ENCODE measurements around the gene ADORA1.

The ADORA1 gene

GRCh38 chr1:203086992-203087763 is 40.3 kb upstream of the ADORA1 start:
- Histone ChIP-seq H3K4me2 (ENCODE audit: low read depth, low read length, poor library complexity, severe bottlenecking) (no peak overlapping the region), H3K9me3 (ENCODE audit: insufficient read depth, low read length) (no peaks in the 10 kb centered on the region), H3K9me2 (replicated peaks; ENCODE audit: insufficient read depth, low read length) (no peaks in the 10 kb centered on the region), H3K36me3 (ENCODE audit: low read length) (no peaks in the 10 kb centered on the region), H2AFZ (ENCODE audit: low read depth, low read length, severe bottlenecking) (no peak overlapping the region), H3K79me2 (ENCODE audit: insufficient read depth, low read length) (no peaks in the 10 kb centered on the region), H3F3A (ENCODE audit: insufficient read depth) (no peaks in the 10 kb centered on the region), H3K4me3 (ENCODE audit: insufficient read depth, low read length, poor library complexity, severe bottlenecking) (no peak overlapping the region), H3K9ac (ENCODE audit: low read length) (no peak overlapping the region), H3K27ac (ENCODE audit: low read depth, low read length) (no peak overlapping the region), H3K27me3 (ENCODE audit: low read length) (no peaks in the 10 kb centered on the region), H4K20me1 (ENCODE audit: low read depth, low read length) (no peaks in the 10 kb centered on the region)
- TF ChIP-seq CTCF (IDR thresholded peaks at IDR 0.05; ENCODE audit: insufficient read depth, low read length, poor library complexity, severe bottlenecking) (no peak), EZH2phosphoT487 (conservative IDR thresholded peaks at IDR 0.05; ENCODE audit: low read length) (no peak)

GRCh38 chr1:203088441-203088840 is 39.1 kb upstream of the ADORA1 start:
- Histone ChIP-seq H3K79me2 (ENCODE audit: insufficient read depth, low read length) (no peaks in the 10 kb centered on the region), H3K36me3 (ENCODE audit: low read length) (no peaks in the 10 kb centered on the region), H3K9ac (ENCODE audit: low read length) (no peak overlapping the region), H3K27me3 (ENCODE audit: low read length) (no peaks in the 10 kb centered on the region), H3K27ac (ENCODE audit: low read depth, low read length) (no peak overlapping the region), H2AFZ (ENCODE audit: low read depth, low read length, severe bottlenecking) (no peak overlapping the region), H3F3A (ENCODE audit: insufficient read depth) (no peaks in the 10 kb centered on the region), H3K4me3 (ENCODE audit: insufficient read depth, low read length, poor library complexity, severe bottlenecking) (no peak overlapping the region), H3K9me2 (replicated peaks; ENCODE audit: insufficient read depth, low read length) (no peaks in the 10 kb centered on the region), H3K4me2 (ENCODE audit: low read depth, low read length, poor library complexity, severe bottlenecking) (no peak overlapping the region), H3K9me3 (ENCODE audit: insufficient read depth, low read length) (no peaks in the 10 kb centered on the region), H4K20me1 (ENCODE audit: low read depth, low read length) (no peaks in the 10 kb centered on the region)
- no peak for TF ChIP-seq EZH2phosphoT487 (conservative IDR thresholded peaks at IDR 0.05; ENCODE audit: low read length)
- no peak for TF ChIP-seq CTCF (IDR thresholded peaks at IDR 0.05; ENCODE audit: insufficient read depth, low read length, poor library complexity, severe bottlenecking)

- no peak overlapping the region for H3K9ac ChIP-seq (ENCODE audit: low read length)
- H3K36me3 ChIP-seq (ENCODE audit: low read length) = no peaks in the 10 kb centered on the region
- TF ChIP-seq EZH2phosphoT487 (conservative IDR thresholded peaks at IDR 0.05; ENCODE audit: low read length) = no peak
- no peak for TF ChIP-seq CTCF (IDR thresholded peaks at IDR 0.05; ENCODE audit: insufficient read depth, low read length, poor library complexity, severe bottlenecking)
- no peaks in the 10 kb centered on the region for H3K9me2 ChIP-seq (replicated peaks; ENCODE audit: insufficient read depth, low read length)
- no peak overlapping the region for H2AFZ ChIP-seq (ENCODE audit: low read depth, low read length, severe bottlenecking)
- H3K4me3 ChIP-seq (ENCODE audit: insufficient read depth, low read length, poor library complexity, severe bottlenecking) = no peak overlapping the region
- H3K9me3 ChIP-seq (ENCODE audit: insufficient read depth, low read length) = no peaks in the 10 kb centered on the region
- H3K79me2 ChIP-seq (ENCODE audit: insufficient read depth, low read length) = no peaks in the 10 kb centered on the region
- H4K20me1 ChIP-seq (ENCODE audit: low read depth, low read length) = no peaks in the 10 kb centered on the region
- no peaks in the 10 kb centered on the region for H3F3A ChIP-seq (ENCODE audit: insufficient read depth)
- no peaks in the 10 kb centered on the region for H3K27me3 ChIP-seq (ENCODE audit: low read length)
- no peak overlapping the region for H3K27ac ChIP-seq (ENCODE audit: low read depth, low read length)
- H3K4me2 ChIP-seq (ENCODE audit: low read depth, low read length, poor library complexity, severe bottlenecking) = no peak overlapping the region
Measured at GRCh38 chr1:203089001-203089650, 38.4 kb upstream of the ADORA1 start.

Data from SU-DHL-6 (cell line).